IMR-90 (cell line): ENCODE data around the gene AMBRA1. TPM values are rescaled to one million over a fixed set of nuclear protein-coding genes. Genes with fewer than 3 reads are reported as not detected.

Experiments
- ATAC-seq: fragments of 200-7000 bp; cut with Tn5 transposase; 2 replicates; pipeline ENCODE4 v1.9.1; 2020; ENCODE audit warnings: low read depth, mild to moderate bottlenecking, moderate library complexity
- BruUV-seq: library from RNA; stranded (reverse); fragments of 400-500 nt; replicated peaks from 2 replicates; lab custom pipeline; 2021; lab: Mats Ljungman, UMichigan
- CTCF ChIA-PET: fragments of 300-600 bp; formaldehyde crosslinking; extraction: SDS; loops from one replicate; lab custom pipeline; 2021; ENCODE audit warnings: antibody characterized with exemption; lab: Yijun Ruan, JAX
- POLR2A ChIA-PET: fragments of 300-600 bp; sonication (Branson Sonifier 250); formaldehyde crosslinking; loops from one replicate; lab custom pipeline; 2022; ENCODE audit warnings: antibody characterized with exemption; ENCODE audit not compliant: unreplicated experiment; lab: Charles Lee
- DNase-seq: peaks from one replicate; pipeline ENCODE4 v3.0.0; 2013
- H2AFZ ChIP-seq: replicated peaks from 2 replicates; pipeline ENCODE3; 2013; ENCODE audit warnings: low read length, mild to moderate bottlenecking; ENCODE audit not compliant: poor library complexity
- H2AK5ac ChIP-seq: 2 replicates; pipeline ENCODE4 v1.6.1; 2013; ENCODE audit warnings: low read depth, low read length, inconsistent platforms
- H2AK9ac ChIP-seq: replicated peaks from 2 replicates; pipeline ENCODE3; 2013; ENCODE audit warnings: mild to moderate bottlenecking, low read depth, low read length, moderate library complexity; ENCODE audit not compliant: poor library complexity
- H2BK120ac ChIP-seq: 2 replicates; pipeline ENCODE4 v1.6.1; 2013; ENCODE audit warnings: low read depth, low read length, inconsistent platforms
- H2BK15ac ChIP-seq: 3 replicates; pipeline ENCODE4 v1.6.1; 2013; ENCODE audit warnings: low read depth, low read length, inconsistent platforms
- H2BK20ac ChIP-seq: 2 replicates; pipeline ENCODE4 v1.6.1; 2013; ENCODE audit warnings: low read depth, mild to moderate bottlenecking, inconsistent platforms, low read length, moderate library complexity
- H2BK5ac ChIP-seq: 2 replicates; pipeline ENCODE4 v1.6.1; 2013; ENCODE audit warnings: mild to moderate bottlenecking, low read depth, low read length, inconsistent platforms; ENCODE audit not compliant: poor library complexity, severe bottlenecking
- H3K14ac ChIP-seq: replicated peaks from 2 replicates; pipeline ENCODE4 v1.6.1; 2013; ENCODE audit warnings: low read depth, low read length, inconsistent platforms
- H3K18ac ChIP-seq: 2 replicates; pipeline ENCODE4 v1.6.1; 2013; ENCODE audit warnings: low read depth, low read length, control low read depth
- H3K23ac ChIP-seq: 2 replicates; pipeline ENCODE4 v1.6.1; 2013; ENCODE audit warnings: low read depth, low read length, inconsistent platforms
- H3K27ac ChIP-seq: 2 replicates; pipeline ENCODE4 v1.5.1; 2013; ENCODE audit warnings: mild to moderate bottlenecking, control low read depth, low read length; ENCODE audit not compliant: insufficient read depth
- H3K27me3 ChIP-seq: 2 replicates; pipeline ENCODE4 v1.6.1; 2013; ENCODE audit warnings: low read length; ENCODE audit not compliant: control insufficient read depth, insufficient read depth
- H3K36me3 ChIP-seq: 2 replicates; pipeline ENCODE4 v1.6.1; 2013; ENCODE audit warnings: low read length, mixed read lengths; ENCODE audit not compliant: control insufficient read depth, insufficient read depth
- H3K4ac ChIP-seq: 2 replicates; pipeline ENCODE4 v1.6.1; 2013; ENCODE audit warnings: low read depth, low read length, inconsistent platforms
- H3K4me1 ChIP-seq: 2 replicates; pipeline ENCODE4 v1.6.1; 2013; ENCODE audit warnings: low read length, mixed read lengths; ENCODE audit not compliant: control insufficient read depth, insufficient read depth
- H3K4me2 ChIP-seq: 2 replicates; pipeline ENCODE4 v1.6.1; 2013; ENCODE audit warnings: low read depth, mild to moderate bottlenecking, control low read depth, low read length, moderate library complexity
- H3K4me3 ChIP-seq: 2 replicates; pipeline ENCODE4 v1.5.1; 2013; ENCODE audit warnings: low read depth, mild to moderate bottlenecking, control low read depth, low read length, moderate library complexity; ENCODE audit not compliant: insufficient read depth
- H3K56ac ChIP-seq: 2 replicates; pipeline ENCODE4 v1.6.1; 2013; ENCODE audit warnings: low read length, inconsistent platforms; ENCODE audit not compliant: insufficient read depth; ENCODE audit errors: extremely low read depth
- H3K79me1 ChIP-seq, 2 experiments: 2 replicates each; pipeline ENCODE4 v1.6.1; 2013; ENCODE audit warnings: low read length in 2 of 2, inconsistent platforms in 1 of 2, low read depth in 1 of 2
- H3K9ac ChIP-seq: 2 replicates; pipeline ENCODE4 v1.6.1; 2013; ENCODE audit warnings: low read depth, low read length, control low read depth
- H3K9me1 ChIP-seq: 2 replicates; pipeline ENCODE4 v1.6.1; 2013; ENCODE audit warnings: low read length, inconsistent platforms; ENCODE audit not compliant: insufficient read depth
- H3K9me3 ChIP-seq: 2 replicates; pipeline ENCODE4 v1.6.1; 2013; ENCODE audit warnings: low read length; ENCODE audit not compliant: control insufficient read depth, insufficient read depth
- H4K20me1 ChIP-seq: 2 replicates; pipeline ENCODE4 v1.6.1; 2013; ENCODE audit warnings: low read length, inconsistent platforms; ENCODE audit not compliant: insufficient read depth
- H4K5ac ChIP-seq: 2 replicates; pipeline ENCODE4 v1.6.1; 2013; ENCODE audit warnings: mild to moderate bottlenecking, low read depth, low read length, control low read depth
- H4K8ac ChIP-seq, 2 experiments: 2 replicates each; pipeline ENCODE4 v1.6.1; 2013; ENCODE audit warnings: low read depth in 2 of 2, low read length in 2 of 2, control low read depth in 1 of 2, inconsistent platforms in 1 of 2
- H4K91ac ChIP-seq: 2 replicates; pipeline ENCODE4 v1.6.1; 2013; ENCODE audit warnings: low read depth, low read length, inconsistent platforms; ENCODE audit not compliant: insufficient read depth
- BHLHE40 ChIP-seq: fragments of 150-350 bp; IDR thresholded peaks from 2 replicates; pipeline ENCODE4 v1.6.1; 2016; ENCODE audit warnings: mild to moderate bottlenecking, low read depth, low read length
- CEBPB ChIP-seq: IDR thresholded peaks from 2 replicates; pipeline ENCODE4 v1.6.1; 2012; ENCODE audit warnings: low read depth, low read length, improper control_type of control experiment
- CHD1 ChIP-seq: IDR thresholded peaks from 2 replicates; pipeline ENCODE4 v1.6.1; 2012; ENCODE audit warnings: low read depth, low read length, improper control_type of control experiment
- FOS ChIP-seq: fragments of 150-350 bp; IDR thresholded peaks from 2 replicates; pipeline ENCODE4 v1.6.1; 2016; ENCODE audit warnings: low read depth, low read length
- MAFK ChIP-seq: IDR thresholded peaks from 2 replicates; pipeline ENCODE4 v1.6.1; 2012; ENCODE audit warnings: low read depth, low read length, improper control_type of control experiment
- MAZ ChIP-seq: IDR thresholded peaks from 2 replicates; pipeline ENCODE4 v1.6.1; 2012; ENCODE audit warnings: low read depth, mild to moderate bottlenecking, low read length, improper control_type of control experiment, moderate library complexity, borderline replicate concordance
- MXI1 ChIP-seq: IDR thresholded peaks from 2 replicates; pipeline ENCODE4 v1.6.1; 2012; ENCODE audit warnings: low read depth, mild to moderate bottlenecking, low read length, moderate library complexity, borderline replicate concordance
- NFE2L2 ChIP-seq: fragments of 150-350 bp; IDR thresholded peaks from 2 replicates; pipeline ENCODE4 v1.6.1; 2016; ENCODE audit warnings: low read depth, mild to moderate bottlenecking, low read length
- POLR2A ChIP-seq: IDR thresholded peaks from 2 replicates; pipeline ENCODE4 v1.6.1; 2012; ENCODE audit warnings: mild to moderate bottlenecking, low read depth, low read length
- RAD21 ChIP-seq: IDR thresholded peaks from 2 replicates; pipeline ENCODE4 v1.6.1; 2012; ENCODE audit warnings: low read length, improper control_type of control experiment
- RCOR1 ChIP-seq: IDR thresholded peaks from 2 replicates; pipeline ENCODE4 v1.6.1; 2012; ENCODE audit warnings: mild to moderate bottlenecking, low read length, improper control_type of control experiment; ENCODE audit not compliant: insufficient replicate concordance
- RFX5 ChIP-seq: IDR thresholded peaks from 2 replicates; pipeline ENCODE4 v1.8.0; 2012; ENCODE audit warnings: low read depth, mild to moderate bottlenecking, low read length, moderate library complexity
- whole genome bisulfite sequencing, 2 experiments: methylation state at CpG; one replicate each; pipeline versions ENCODE4 v1.1.5 to v1.1.7; 2013; ENCODE audit warnings: missing lambda C conversion rate in 2 of 2; ENCODE audit not compliant: insufficient read length in 1 of 2; ENCODE audit errors: extremely low coverage in 2 of 2; 5-methylcytosine and 5-hydroxymethylcytosine counted together
- dilution Hi-C: fragments of 300-500 bp; cut with HindIII; formaldehyde crosslinking; loops from one replicate; pipeline ENCODE4 v1.14.3; 2018; ENCODE audit warnings: low sequenced_read_pairs; ENCODE audit not compliant: unreplicated experiment
- in situ Hi-C: fragments of 300-500 bp; cut with MboI; formaldehyde crosslinking; loops from 3 replicates; pipeline ENCODE4 v1.14.3; 2019; ENCODE audit warnings: low sequenced_read_pairs, inconsistent platforms, mixed read lengths
- intact Hi-C: fragments of 100-400 bp; cut with micrococcal nuclease; formaldehyde crosslinking; loops from 2 replicates; pipeline ENCODE4 v1.10.0; 2022
- polyA plus RNA-seq, 3 experiments: library from polyadenylated mRNA; depleted of rRNA; stranded (reverse); fragments of >200 nt; gene quantifications; 2 replicates each; pipeline ENCODE4 v1.2.3, GENCODE V29; 2012; ENCODE audit warnings: low replicate concordance in 1 of 3
- total RNA-seq: library from RNA; depleted of rRNA; stranded (reverse); fragments of >200 nt; gene quantifications from 2 replicates; pipeline ENCODE4 v1.2.3, GENCODE V29; 2012
- TF ChIP-seq, protein P1 (sequence below): fragments of 150-350 bp; IDR thresholded peaks from 2 replicates; pipeline ENCODE4 v1.6.1; 2016; ENCODE audit warnings: low read depth, mild to moderate bottlenecking, low read length, moderate library complexity, borderline replicate concordance
- TF ChIP-seq, protein P2 (sequence below): fragments of 150-350 bp; IDR thresholded peaks from 2 replicates; pipeline ENCODE4 v1.6.1; 2017; ENCODE audit warnings: mild to moderate bottlenecking, antibody characterized with exemption, low read length, low read depth

The AMBRA1 gene
- total and polyA plus RNA-seq, 2 of the 4 experiments (the other 2 are of a cell fraction) = 9.4 to 18.3 TPM

DNA sequence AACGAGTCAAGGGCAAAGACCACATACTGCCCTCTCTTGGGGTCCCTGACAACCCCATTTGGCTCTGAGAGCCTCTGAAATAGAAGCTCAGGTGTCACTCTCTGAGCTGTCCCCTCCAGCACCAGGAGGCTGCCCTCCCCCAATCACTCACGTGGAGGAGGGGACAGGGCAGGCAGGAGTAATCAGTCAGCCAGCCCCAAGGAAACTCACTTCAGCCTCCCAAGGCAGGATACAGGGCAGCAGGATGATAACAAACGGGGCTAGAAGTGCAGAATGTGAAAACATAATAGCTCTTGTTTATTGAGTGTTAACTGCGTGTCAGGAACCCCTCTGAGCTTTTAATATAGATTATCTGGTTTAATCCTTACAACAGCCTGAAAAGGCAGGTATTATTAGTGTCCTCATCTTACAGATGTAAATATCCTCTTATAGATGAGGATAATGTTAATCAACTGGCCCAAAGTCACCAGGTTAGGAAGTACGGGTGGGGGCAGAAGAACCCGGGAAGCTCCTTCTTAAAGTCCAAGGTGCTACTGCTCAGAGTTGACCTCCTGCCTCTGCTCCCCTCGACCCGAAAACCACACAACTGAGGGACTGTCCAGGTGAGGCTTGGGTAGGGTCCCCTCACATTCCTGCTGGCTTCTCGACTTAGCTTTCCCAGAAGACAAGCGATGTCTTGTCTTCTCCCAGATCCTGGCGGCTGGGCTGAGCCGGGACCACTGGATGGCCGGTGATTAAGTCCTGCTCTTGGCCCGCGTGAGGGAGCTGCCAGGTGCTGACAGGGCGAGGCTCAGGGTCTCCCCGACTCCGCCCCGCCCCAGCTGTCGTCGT, 205.0 kb downstream of the AMBRA1 start:
- dilution Hi-C loops (no loop called here), in situ Hi-C loops (no loop called here), intact Hi-C loops (loop anchor here (1.0 to 10.0 kb wide), 4 partner anchors 140 to 296 kb away; partner anchors contain the start of genes ATG13 and HARBI1)
- WGBS, 2 experiments = 3% methylated on average over 14 of the region's 21 CpGs; no CpG with 5 or more reads in 1 of the 2 experiments
- Histone ChIP-seq H2AK5ac (no peak overlapping the region), H4K5ac (no peak overlapping the region), H3K36me3 (no peaks in the 10 kb centered on the region), H3K9me3 (no peaks in the 10 kb centered on the region), H3K14ac (no peak overlapping the region), H3K4ac (no peak overlapping the region), H2BK15ac (no peak overlapping the region), H2BK120ac (no peak overlapping the region), H3K4me3 (no peak overlapping the region), H2BK20ac (no peak overlapping the region), H3K27me3 (peaks cover 33% of the 10 kb centered on the region), H3K9ac (no peak overlapping the region), H3K9me1 (peaks cover 10% of the 10 kb centered on the region; the same call in 1 of the 2 replicates), H3K4me2 (peak overlapping the region; percentile 73), H3K79me1 (no peaks in the 10 kb centered on the region), H2BK5ac (no peak overlapping the region), H3K18ac (no peak overlapping the region), H4K91ac (no peak overlapping the region), H2AFZ (peak overlapping the region; percentile 90), H3K56ac (no peak overlapping the region), H4K20me1 (peaks cover 21% of the 10 kb centered on the region), H3K27ac (no peak overlapping the region), H3K23ac (peak overlapping the region; percentile 88; the same call in 1 of the 2 replicates), H2AK9ac (peak overlapping the region; percentile 86), H3K4me1 (peaks cover 8% of the 10 kb centered on the region; the same call in 1 of the 2 replicates), H4K8ac (no peak overlapping the region)
- POLR2A ChIA-PET = no interaction called here
- CTCF ChIA-PET = interaction anchor here (0.6 to 2.3 kb wide), 8 partner anchors 11 to 230 kb away, joined by 3 to 12 read pairs (median 3); no protein-coding TSS in a partner anchor
- DNase-seq = no peak
- no peak for ATAC-seq
- BruUV-seq = no TSS peak
- TF ChIP-seq, protein P1, sequence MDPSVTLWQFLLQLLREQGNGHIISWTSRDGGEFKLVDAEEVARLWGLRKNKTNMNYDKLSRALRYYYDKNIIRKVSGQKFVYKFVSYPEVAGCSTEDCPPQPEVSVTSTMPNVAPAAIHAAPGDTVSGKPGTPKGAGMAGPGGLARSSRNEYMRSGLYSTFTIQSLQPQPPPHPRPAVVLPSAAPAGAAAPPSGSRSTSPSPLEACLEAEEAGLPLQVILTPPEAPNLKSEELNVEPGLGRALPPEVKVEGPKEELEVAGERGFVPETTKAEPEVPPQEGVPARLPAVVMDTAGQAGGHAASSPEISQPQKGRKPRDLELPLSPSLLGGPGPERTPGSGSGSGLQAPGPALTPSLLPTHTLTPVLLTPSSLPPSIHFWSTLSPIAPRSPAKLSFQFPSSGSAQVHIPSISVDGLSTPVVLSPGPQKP = no peak
- TF ChIP-seq NFE2L2 (no peak), POLR2A (no peak), RAD21 (no peak), CHD1 (no peak), RFX5 (no peak), FOS (no peak), MXI1 (no peak), RCOR1 (no peak), BHLHE40 (no peak), CEBPB (no peak), MAZ (no peak), MAFK (no peak)
- TF ChIP-seq, protein P2, sequence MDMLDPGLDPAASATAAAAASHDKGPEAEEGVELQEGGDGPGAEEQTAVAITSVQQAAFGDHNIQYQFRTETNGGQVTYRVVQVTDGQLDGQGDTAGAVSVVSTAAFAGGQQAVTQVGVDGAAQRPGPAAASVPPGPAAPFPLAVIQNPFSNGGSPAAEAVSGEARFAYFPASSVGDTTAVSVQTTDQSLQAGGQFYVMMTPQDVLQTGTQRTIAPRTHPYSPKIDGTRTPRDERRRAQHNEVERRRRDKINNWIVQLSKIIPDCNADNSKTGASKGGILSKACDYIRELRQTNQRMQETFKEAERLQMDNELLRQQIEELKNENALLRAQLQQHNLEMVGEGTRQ = no peak
